ENCODE measurements around the gene HSBP1L1. TPM values are rescaled to one million over a fixed set of nuclear protein-coding genes. Genes with fewer than 3 reads are reported as not detected.

HSBP1L1 gene
- total and polyA plus RNA-seq, 3 donors from 2014 or later: 5.0 to 6.6 (median 6.0) TPM

- no peak overlapping the region for H3K4me3 ChIP-seq
- no peaks in the 10 kb centered on the region for H3K4me1 ChIP-seq
- H3K27ac ChIP-seq: no peak overlapping the region
- 91% methylated on average over 13 of the region's 13 CpGs for WGBS, 2 donors
- no peaks in the 10 kb centered on the region for H3K27me3 ChIP-seq
- H3K36me3 ChIP-seq (ENCODE audit: low read depth, missing control alignments): no peaks in the 10 kb centered on the region
- TF ChIP-seq CTCF (IDR thresholded peaks at IDR 0.05): no peak
- no peak for TF ChIP-seq POLR2A (IDR thresholded peaks at IDR 0.05)
- H3K9me3 ChIP-seq: no peaks in the 10 kb centered on the region
- intact Hi-C loops (cut with DNase I; ENCODE audit: low total_unique reads): no loop called here
- DNase-seq: no peak
Measured at GRCh38 chr18:79980585-79980984, 16.1 kb downstream of the HSBP1L1 start.

GRCh38 chr18:79982736-79983135, 18.3 kb downstream of the HSBP1L1 start:
- H3K4me1 ChIP-seq: peaks cover 3% of the 10 kb centered on the region

GRCh38 chr18:79983253-79983652, 18.8 kb downstream of the HSBP1L1 start:
- Histone ChIP-seq H3K9me3 (no peaks in the 10 kb centered on the region), H3K4me1 (peaks cover 3% of the 10 kb centered on the region), H3K4me3 (no peak overlapping the region), H3K27me3 (no peaks in the 10 kb centered on the region), H3K36me3 (ENCODE audit: low read depth, missing control alignments) (no peaks in the 10 kb centered on the region), H3K27ac (no peak overlapping the region)
- TF ChIP-seq POLR2A (IDR thresholded peaks at IDR 0.05): no peak
- no peak for TF ChIP-seq CTCF (IDR thresholded peaks at IDR 0.05)
- WGBS, 2 donors: 94 to 96% methylated on average over 4 of the region's 4 CpGs
- intact Hi-C loops (cut with DNase I; ENCODE audit: low total_unique reads): no loop called here
- DNase-seq: no peak

More at GRCh38 chr18:79982736-79983135, 18.3 kb downstream of the HSBP1L1 start:
- DNase-seq: no peak
- Histone ChIP-seq H3K9me3 (no peaks in the 10 kb centered on the region), H3K4me3 (no peak overlapping the region), H3K27me3 (no peaks in the 10 kb centered on the region), H3K36me3 (ENCODE audit: low read depth, missing control alignments) (no peaks in the 10 kb centered on the region), H3K27ac (no peak overlapping the region)
- intact Hi-C loops (cut with DNase I; ENCODE audit: low total_unique reads): no loop called here
- TF ChIP-seq POLR2A (IDR thresholded peaks at IDR 0.05) (no peak), CTCF (IDR thresholded peaks at IDR 0.05) (no peak)
- 83 to 90% methylated on average over 6 of the region's 6 CpGs for WGBS, 2 donors

- H3K27me3 ChIP-seq: no peaks in the 10 kb centered on the region
- peaks cover 3% of the 10 kb centered on the region for H3K4me1 ChIP-seq
- no peak overlapping the region for H3K4me3 ChIP-seq
- DNase-seq: no peak
- TF ChIP-seq POLR2A (IDR thresholded peaks at IDR 0.05) (no peak), CTCF (IDR thresholded peaks at IDR 0.05) (no peak)
- no peak overlapping the region for H3K27ac ChIP-seq
- no peaks in the 10 kb centered on the region for H3K9me3 ChIP-seq
- WGBS, 2 donors: 92 to 95% methylated on average over 7 of the region's 7 CpGs
- H3K36me3 ChIP-seq (ENCODE audit: low read depth, missing control alignments): no peaks in the 10 kb centered on the region
- intact Hi-C loops (cut with DNase I; ENCODE audit: low total_unique reads): no loop called here
Measured at GRCh38 chr18:79983793-79984192, 19.4 kb downstream of the HSBP1L1 start.

GRCh38 chr18:79985172-79985571, 20.7 kb downstream of the HSBP1L1 start:
- no peak overlapping the region for H3K27ac ChIP-seq
- intact Hi-C loops (cut with DNase I; ENCODE audit: low total_unique reads): no loop called here
- H3K4me1 ChIP-seq: peaks cover 3% of the 10 kb centered on the region
- no peak for TF ChIP-seq POLR2A (IDR thresholded peaks at IDR 0.05)
- TF ChIP-seq CTCF (IDR thresholded peaks at IDR 0.05): no peak
- WGBS, 2 donors: 90 to 96% methylated on average over 12 of the region's 12 CpGs
- H3K36me3 ChIP-seq (ENCODE audit: low read depth, missing control alignments): no peaks in the 10 kb centered on the region
- no peak for DNase-seq
- no peaks in the 10 kb centered on the region for H3K27me3 ChIP-seq
- no peak overlapping the region for H3K4me3 ChIP-seq
- H3K9me3 ChIP-seq: no peaks in the 10 kb centered on the region
